Amniotic epithelial cell (primary cell): ENCODE results near the gene RBM24.
A peak's percentile ranks its signal among the peaks of the same experiment; 100 is the strongest.
"Not testable (repeated sequence)": the region's sequence is repeated elsewhere in the genome, so short reads cannot be mapped to it uniquely, and the experiment has no call there.

ENCODE experiments used
- DNase-seq: peaks from one replicate; pipeline ENCODE4 v3.0.0-alpha.2; 2010; ENCODE audit warnings: low read depth

RBM24 gene

DNA sequence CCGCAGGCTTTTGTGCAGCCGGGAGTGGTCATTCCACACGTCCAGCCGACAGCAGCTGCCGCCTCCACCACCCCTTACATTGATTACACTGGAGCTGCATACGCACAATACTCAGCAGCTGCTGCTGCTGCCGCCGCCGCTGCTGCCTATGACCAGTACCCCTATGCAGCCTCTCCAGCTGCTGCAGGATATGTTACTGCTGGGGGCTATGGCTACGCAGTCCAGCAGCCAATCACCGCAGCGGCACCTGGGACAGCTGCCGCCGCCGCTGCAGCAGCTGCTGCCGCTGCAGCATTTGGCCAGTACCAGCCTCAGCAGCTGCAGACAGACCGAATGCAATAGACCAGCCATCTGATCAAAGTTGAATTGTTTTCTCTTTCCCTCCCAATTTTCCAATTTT lies 10.6 kb downstream of the RBM24 start:
- DNase-seq, result no peak

DNA sequence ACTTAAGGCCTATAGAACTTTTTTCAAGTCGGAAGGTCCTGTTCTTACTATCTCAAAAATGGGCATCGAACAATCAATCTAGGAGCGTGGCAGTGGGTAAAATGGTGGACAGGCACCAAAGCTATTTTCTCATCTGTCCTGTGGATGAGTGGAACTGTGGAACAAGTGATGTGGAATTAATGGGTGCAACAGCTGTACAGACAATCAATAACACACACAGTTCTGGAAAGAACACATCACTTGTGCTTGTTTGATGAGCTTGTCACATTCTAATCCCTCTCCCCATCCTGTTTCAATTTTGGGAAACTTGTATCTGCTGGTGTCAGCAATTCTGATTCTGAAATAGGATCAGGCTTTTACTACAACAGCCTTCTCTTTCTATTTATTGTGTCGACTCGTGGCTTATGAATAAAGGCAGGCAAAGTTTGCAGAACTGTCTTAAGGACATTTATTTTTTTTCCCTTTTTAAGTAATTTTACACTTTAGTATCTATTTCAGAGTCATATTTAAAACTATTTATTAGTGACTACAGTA lies 11.5 kb downstream of the RBM24 start:
- DNase-seq, result no peak

DNA sequence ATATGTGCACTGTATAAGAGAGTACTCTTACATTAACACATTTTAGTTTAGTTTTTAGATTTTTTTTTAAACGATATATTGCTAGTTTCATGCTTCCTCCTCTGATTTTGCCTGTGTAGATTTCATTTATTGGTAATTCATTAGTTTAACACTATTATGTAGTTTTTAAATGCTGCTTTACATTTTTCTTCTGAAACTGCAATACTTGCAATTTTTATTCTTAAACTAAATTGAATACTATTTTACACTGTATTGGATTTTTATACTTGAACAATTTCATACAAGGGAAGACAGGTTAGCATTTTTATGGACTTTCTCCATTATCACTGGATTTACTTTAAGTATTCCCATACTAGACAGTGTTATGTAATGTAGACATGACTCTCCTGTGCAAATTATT lies 12.2 kb downstream of the RBM24 start:
- DNase-seq, result no peak

DNA sequence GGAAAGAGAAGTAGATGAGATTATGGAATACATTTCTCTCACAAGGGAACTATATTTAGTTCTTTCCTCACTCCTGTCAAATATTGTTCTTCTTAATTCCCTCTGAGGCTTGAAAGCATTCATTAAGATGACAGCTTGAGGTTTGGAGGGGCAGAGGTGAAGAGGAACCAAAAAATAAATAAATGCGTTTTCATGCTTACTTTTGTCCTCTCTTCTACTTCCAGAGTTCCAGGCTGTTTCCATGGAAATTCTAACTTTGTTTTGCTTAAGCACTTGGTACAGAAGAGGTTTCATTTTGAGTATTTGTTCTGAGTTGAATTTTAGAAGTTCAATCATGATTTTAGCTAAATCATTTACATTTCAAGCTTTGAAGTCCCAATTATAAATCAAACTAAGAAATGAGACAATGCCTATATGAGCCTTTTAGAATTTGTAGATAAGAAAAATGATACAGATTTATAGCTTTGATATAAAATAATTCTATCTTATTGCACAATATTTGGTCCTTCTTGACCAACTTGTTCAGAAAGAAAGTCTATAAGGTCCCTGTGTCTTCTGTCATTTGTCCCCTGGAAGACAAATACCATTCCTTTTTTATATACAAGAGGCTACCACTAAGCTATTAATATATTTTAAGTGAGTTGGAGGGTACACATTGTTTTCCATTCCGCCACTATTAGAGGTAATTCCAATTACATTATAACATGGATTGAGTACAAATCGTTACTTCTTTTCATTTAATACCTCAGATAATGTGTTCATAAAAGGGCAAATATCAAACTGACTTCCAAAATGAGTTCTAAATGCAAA lies 16.3 kb downstream of the RBM24 start:
- no peak for DNase-seq

DNA sequence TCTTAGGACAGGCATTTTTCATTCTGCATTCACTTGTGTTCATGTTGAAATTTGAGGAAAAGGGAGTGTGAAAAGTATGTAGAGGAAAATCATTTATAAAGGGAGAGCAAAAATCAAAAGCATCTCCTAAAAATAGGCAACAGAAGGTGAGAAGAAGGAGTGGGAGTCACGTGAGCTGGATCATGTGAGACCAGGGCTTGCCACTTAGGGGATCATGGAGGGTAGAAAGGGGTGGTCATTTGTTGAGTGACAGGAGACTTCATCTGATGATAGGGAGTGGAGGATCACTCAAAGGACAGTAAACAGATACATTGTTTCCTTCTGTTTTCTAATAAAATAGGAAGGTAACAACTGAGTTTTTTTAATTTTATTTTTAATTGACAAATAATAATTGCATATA lies 17.1 kb downstream of the RBM24 start:
- DNase-seq, result no peak

DNA sequence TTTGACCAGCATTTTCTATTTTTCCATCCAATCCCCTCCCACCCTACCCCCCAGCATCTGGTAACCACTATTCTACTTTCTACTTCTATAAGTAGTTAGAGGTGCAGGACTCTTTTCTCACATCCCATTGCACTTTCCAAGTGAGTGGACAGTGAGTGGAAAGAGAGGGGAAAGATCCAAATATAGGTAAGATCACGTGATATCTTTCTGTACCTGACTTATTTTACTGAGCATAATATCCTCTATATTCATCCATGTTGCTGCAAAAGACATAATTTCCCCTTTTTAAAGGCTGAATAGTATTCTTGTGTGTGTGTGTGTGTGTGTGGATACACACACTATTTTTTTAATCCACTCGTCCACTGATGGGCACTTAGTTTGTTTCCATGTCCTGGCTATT lies 18.1 kb downstream of the RBM24 start:
- DNase-seq, result no peak

DNA sequence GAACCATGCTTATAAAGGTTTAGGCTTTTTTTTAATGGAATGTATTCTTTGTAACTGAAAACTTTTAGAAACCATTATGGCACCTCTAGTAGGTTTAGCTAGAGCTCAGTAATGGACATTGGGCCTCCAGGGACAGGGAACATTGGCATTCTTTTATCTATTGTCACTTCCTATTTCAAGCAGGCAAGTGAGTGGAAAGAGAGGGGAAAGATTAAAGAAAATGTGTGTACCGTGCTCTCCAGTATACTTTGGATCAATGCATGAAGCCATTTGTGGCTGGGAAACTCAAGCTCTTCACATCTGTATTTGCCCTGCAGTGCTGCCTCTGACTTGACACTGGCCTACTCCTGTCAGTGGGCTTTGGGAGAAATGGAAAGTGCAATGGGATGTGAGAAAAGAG lies 18.6 kb downstream of the RBM24 start:
- no peak for DNase-seq

DNA sequence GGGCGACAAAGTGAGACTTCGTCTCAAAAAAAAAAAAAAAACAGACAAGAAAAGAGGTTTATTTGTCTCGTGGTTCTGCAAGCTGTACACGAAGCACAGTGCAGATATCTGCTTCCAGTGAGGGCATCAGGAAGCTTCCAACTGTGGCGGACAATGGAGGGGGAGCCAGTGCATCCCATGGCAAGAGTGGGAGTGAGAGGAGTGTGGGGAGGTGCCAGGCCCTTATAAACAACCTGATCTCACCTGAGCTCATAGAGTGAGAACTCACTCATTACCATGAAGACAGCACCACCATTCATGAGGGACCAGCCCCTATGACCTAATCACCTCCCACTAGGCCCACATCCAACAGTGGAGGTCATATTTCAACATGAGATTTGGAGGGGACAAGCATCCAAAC lies 19.5 kb downstream of the RBM24 start:
- DNase-seq, result no peak

DNA sequence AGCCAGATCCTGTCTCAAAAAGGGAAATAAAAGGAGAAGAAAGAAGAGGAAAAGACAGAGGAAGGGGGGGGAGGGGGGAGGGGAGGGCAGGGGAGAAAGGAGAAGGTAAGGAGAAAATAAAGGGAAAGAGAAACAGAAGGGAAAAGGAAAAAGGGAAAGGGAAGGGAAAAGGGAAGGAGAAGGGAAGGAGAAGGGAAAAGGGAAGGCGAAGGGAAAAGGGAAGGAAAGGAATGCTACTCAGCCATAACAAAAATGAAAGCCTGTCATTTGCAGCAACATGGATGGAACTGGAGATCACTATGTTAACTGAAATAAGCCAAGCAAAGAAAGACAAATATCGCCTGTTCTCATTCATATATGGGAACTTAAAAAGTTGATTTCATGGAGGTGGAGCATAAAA lies 22.3 kb downstream of the RBM24 start:
- no peak for DNase-seq

DNA sequence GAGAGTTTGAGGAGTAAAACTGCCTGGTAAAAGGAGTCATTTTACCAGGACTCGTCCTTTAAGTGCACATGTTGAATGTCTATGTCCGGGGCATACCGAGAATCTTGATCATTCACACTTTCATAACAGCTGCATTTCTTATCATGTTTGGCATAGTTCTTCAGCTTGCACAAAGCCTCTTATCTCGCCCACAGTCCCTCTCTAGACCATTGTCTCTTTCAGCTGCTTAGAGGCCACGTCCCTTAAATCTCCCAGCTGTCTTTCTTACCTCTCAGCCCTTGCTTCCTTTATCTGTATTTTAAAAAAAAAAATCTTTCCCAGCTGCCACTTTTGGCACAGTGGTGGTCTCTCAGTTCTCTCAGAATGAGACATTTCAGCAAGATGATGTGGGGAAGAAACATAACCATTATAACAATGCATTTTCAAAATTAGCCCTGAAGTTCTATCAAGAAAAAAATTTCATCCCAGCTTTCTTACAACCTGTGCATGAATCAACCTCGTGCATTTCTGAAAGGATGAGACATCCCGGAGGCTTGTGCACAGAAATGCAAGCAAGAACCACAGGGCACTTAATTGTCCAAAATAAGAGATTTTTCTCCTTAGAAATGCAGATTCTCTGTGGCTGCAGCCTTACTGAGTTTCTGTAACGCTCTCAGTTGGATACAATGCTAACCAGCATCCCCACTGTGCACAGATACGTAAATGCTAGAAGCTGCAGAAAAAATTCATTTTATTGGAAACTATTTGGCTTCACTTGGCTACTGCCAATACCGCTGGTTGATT lies 24.2 kb downstream of the RBM24 start:
- peak; percentile 40 for DNase-seq

DNA sequence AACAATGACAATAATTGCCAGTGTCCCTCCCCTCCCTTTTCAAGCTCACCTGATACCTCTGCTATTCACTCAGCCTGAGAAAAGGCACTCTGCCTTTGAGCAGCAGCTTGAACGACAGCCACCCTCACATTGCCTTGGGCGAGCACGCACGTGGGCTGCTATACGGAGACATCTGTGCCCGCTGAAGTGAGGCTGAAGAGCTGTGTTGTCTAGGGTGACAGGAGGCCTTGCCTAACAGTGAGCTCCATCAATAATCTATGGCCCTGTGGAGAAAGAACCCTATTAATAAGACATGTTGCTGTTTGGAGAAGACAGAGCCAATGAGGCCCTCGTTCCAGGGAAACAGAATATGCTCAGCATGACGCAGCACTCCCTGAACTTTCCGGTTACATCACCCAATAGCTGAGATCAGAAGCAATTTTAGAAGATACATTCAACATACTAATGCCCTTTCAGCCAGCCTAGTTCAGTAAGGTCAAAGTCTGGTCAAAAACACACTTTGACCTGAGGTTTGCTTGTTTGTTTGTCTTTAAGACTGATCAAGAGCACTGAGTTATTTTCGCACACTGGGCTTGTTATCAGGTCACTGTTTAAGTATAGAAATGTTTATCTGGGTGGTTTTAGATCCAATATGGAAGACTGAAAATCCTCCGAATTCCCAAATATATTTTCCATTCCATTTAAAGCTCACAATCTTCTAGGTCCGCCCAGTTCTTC lies 30.6 kb downstream of the RBM24 start:
- DNase-seq, result peak; percentile 21

DNA sequence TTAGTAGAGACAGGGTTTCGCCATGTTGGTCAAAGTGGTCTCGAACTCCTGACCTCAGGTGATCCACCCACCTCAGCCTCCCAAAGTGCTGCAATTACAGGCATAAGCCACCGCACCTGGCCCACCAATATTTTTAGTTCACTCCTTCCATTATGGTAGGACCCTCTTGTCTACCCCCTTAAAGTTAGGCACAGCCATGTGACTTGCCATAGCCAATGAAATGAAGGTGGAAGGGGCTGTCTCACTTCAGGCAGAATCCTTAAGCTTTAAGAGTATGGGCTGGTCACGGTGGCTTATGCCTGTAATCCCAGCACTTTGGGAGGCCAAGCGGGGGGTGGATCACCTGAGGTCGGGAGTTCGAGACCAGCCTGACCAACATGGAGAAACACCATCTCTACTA lies 32.1 kb downstream of the RBM24 start:
- not testable (repeated sequence) for DNase-seq

DNA sequence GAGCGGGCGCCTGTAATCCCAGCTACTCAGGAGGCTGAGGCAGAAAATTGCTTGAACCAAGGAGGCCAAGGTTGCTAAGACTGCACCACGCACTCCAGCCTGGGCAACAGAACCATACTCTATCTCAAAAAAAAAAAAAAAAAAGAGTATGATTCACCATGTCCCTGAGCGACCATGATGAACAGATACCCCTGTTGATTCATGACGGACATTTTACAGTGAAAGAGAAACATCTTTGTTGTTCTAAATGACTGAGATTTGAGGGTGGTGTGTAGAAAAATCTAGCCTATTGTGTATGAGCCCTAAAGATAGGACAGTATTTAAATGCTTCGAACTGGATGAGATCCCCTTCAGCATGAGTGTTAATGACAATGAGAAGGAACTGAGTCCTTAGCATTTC lies 32.8 kb downstream of the RBM24 start:
- DNase-seq, result no peak

DNA sequence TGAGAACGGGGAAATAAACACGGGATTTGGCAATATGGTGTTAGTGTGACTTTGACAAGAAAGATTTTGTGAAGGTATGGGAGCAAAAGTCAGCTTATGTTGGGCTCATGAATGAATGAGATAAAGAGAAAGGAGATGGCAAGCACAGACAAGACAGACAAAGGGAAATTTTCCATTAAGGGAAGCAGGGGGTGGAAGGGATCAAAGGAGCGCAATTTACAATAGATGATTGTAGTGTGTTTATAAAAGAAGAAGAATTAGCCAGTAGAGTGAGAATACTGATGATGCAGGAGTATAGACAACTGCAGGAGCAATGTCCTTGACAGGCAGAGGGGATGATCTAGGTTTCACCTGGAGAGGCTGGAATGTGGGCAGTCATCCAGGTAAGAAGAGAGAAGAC lies 34.1 kb downstream of the RBM24 start:
- no peak for DNase-seq

DNA sequence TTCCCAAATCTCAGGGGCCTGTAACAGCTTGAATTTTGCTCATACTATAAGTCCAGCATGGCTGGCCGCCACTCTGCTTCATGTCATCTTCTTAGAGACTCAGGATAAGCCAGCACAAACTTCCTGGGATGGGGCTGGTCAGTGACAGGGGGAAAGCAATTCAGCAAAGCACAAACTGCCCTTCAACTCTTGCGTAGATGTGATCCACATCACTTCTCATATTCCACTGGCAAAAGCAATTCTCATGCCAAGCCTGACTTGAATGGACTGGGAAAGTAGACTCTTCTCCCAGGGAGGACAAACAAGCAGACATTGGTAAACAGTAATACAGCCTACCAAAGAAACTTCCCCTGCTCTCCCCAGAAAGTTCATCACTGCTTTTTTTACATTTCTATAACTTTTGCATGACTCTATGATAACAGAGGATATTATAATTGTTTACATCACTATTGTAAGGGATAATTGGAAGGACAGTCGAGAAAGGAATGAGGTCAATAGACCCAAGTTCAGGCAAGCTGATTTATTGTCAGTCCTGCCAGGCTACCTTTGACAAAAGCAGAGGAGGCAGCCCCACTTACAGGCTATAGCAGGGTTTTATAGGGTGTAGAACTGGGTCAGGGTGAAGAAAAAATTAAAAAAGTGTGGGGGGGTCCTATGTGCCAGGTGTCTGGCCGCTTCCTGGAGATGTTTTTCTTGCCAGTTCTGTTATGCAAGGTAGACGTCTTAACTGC lies 37.4 kb downstream of the RBM24 start:
- DNase-seq, result no peak

DNA sequence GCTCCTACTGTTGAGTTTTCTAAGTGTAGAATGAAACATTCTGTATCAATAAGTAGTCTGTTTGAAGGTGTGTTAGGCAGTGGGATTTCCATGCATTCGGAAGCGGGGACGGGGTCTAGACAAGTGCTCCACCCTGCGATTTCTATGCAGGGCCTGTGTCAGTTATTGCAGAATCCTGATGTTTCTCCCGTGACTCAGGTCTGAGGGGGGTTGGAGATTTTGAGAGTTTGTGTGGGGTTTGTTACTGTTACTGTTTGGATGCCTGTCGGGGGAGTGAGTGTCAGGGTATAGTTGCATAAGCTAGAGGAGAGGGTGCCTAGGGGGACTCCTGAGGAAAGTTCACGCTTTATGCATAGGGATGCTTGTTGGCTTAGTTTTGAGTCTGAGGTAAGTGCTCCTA lies 39.1 kb downstream of the RBM24 start:
- DNase-seq, result not testable (repeated sequence)

DNA sequence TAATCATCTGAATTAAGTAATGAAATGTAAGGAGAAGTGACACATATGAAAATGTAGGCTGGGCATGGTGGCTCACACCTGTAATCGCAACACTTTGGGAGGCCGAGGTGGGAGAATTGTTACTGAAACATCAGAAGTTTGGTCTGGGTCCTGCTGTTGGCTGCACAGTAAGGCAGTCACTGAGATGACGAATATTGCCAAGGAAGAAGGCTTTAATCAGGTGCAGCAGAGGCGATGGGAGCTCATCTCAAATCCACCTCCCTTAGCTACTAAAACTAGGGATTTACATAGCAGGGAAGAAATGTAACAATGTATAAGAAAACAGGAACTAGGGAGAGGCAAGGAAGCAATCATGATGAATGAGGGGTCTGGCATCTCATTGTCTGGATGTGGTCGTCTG lies 50.1 kb downstream of the RBM24 start:
- no peak for DNase-seq

DNA sequence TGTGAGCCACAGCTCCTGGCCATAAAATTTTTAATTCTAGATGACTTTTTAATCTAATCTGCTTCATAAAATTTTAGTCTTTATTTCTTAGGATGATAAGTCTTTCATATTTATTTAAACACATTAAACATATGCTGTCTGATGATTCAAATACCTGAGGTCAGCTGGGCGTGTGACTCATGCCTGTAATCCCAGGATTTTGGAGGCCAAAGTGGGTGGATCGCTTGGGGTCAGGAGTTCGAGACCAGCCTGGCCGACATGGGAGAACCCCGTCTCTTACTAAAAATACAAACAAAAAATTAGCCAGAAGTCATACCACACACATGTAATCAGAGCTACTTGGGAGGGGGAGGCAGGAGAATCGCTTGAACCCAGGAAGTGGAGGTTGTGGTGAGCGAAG lies 53.1 kb downstream of the RBM24 start:
- DNase-seq, result peak; percentile 33

DNA sequence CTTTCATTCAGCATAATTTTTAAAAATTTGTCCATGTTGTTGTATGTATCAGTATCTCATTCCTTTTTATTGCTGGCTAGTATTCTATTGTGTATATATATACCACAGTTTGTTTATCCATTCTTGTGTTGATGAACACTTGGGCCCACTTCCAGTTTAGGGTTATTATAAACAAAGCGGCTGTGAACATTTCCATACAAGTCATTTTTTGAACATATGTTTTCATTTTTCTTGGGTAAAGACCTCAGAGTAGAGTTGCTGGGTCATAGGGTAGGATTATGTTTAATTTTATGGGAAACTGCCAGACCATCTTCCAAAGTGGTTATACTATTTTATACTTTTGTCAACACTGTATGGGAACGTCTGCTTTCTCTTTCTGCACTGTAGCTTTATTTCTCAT lies 55.3 kb downstream of the RBM24 start:
- no peak for DNase-seq

DNA sequence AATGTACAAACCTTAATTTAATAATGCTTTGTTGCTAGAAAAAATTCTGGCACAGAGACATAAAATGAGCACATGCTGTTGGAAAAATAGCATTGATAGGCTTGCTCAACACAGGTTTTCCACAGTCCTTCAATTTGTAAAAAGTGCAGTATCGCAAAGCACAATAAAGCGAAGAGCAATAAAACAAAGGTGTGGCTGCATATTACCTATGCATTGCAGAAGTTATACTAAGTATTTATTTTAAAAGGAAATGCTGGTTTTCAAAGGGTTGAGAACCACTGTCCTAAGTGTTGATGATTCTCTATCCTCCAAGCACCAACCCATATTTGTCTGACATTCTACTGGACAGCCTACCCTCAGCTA lies 58.1 kb downstream of the RBM24 start:
- DNase-seq, result no peak

DNA sequence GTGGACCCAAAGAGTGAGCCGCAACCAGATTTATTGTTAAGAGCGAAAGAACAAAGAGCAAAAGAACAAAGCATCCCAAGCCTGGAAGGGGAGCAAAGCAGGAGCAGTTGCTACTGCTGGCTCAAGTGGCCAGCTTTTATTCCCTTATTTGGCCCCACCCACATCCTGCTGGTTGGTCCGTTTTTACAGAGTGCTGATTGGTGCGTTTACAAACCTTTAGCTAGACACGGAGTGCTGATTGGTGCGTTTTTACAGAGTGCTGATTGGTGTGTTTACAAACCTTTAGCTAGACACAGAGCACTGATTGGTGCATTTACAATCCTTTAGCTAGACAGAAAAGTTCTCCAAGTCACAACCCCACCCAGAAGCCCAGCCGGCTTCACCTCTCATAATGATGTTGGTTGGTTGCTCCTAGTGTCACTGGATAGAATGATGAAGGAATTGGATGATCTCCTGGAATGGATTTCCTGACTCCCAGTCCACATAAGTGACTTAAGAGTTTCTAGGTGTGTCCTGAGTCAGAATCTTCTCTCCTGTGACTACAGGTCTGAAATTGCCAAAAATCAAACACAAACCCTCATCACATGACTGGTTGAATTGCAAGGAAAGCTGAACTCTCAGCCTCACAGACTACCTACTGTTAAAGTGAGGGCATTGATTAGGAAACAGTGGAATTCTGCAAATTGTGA lies 60.1 kb downstream of the RBM24 start:
- DNase-seq, result no peak

DNA sequence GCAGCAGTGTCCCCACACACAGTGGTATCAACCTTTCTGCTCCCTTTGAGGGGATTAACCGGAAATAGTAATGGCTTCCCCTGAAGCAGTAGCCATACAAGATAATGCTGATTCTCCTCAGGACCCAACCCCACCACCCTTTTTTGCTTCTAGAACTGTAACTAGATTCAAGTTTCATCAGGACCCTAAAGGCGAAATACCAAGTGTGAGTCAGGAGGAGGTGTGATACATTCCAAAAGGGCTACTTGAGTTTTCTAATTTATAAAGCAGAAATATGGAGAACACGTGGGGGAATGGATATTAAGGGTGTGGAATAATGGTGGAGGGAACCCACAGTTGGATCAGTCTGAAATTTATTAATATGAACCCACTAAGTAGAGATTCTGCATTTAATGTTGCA lies 60.7 kb downstream of the RBM24 start:
- DNase-seq, result no peak
